ENCODE data around the gene VPS39.

DNA sequence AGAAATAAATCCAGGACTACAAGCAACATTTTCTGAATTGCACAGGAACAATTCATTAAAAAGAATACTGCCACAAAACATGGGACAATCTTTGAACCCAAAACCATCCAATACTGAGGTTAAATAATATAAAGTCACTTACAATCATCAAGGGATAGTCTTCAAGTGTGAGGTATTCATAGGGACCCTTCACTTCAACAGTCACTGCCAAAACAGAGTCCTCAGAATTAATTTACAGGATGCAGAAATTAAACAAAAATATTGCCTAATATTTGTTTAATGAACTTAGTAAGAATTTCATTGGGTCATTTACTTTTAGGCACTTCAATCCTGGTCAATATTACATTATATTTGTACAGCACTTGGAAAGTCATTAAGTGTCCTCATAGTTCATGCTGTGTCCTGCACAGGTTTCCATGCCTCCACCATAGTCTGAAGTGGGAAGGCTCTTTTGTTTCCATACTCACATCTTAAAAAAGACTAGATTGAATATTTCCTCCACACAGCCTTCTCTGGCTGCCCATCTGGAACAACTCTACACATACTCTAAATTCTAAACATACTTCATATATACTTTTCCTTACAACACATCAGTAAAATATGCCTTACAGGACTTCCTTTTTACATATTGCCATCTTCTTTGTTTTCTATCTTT lies 31.6 kb upstream of the VPS39 start:
- no peak for TF ChIP-seq CTCF (IDR thresholded peaks at IDR 0.05)
- no peak for TF ChIP-seq POLR2A (IDR thresholded peaks at IDR 0.05)

Data from testis (tissue), 2 donors.